Mucosa of descending colon (tissue), 3 donors: ENCODE data around the gene ZNF350. TPM values are rescaled to one million over a fixed set of nuclear protein-coding genes. Genes with fewer than 3 reads are reported as not detected.
"Not testable (repeated sequence)": the region's sequence is repeated elsewhere in the genome, so short reads cannot be mapped to it uniquely, and the experiment has no call there.

ENCODE experiments used
- ATAC-seq: fragments of 200-7000 bp; cut with Tn5 transposase; one replicate; pipeline ENCODE4 v1.9.1; 2020; ENCODE audit warnings: mild to moderate bottlenecking, moderate library complexity
- DNase-seq, 3 donors: peaks; one replicate each; pipeline ENCODE4 v3.0.0-alpha.2; 2020
- H3K36me3 ChIP-seq: fragments of 200-600 bp; one replicate; pipeline ENCODE4 v1.8.0; 2021; ENCODE audit warnings: low read depth, mild to moderate bottlenecking
- H3K4me1 ChIP-seq: fragments of 200-600 bp; one replicate; pipeline ENCODE4 v1.8.0; 2021; ENCODE audit warnings: low read depth, mild to moderate bottlenecking
- H3K4me3 ChIP-seq: fragments of 200-600 bp; one replicate; pipeline ENCODE4 v1.8.0; 2021; ENCODE audit warnings: mild to moderate bottlenecking
- H3K9me3 ChIP-seq: fragments of 200-600 bp; one replicate; pipeline ENCODE4 v1.8.0; 2021; ENCODE audit warnings: mild to moderate bottlenecking
- CTCF ChIP-seq: fragments of 200-600 bp; IDR thresholded peaks from one replicate; pipeline ENCODE4 v1.8.0; 2022; ENCODE audit warnings: antibody characterized with exemption, mild to moderate bottlenecking
- intact Hi-C, 2 donors: fragments of 100-400 bp; cut with DNase I in 1 of 2; cut with micrococcal nuclease in 1 of 2; formaldehyde crosslinking; loops; one replicate each; pipeline versions ENCODE4 v1.11.0 to v1.11.1; 2022; cut with DNase I, micrococcal nuclease
- total RNA-seq, 3 donors: library from RNA; stranded (reverse); fragmentation: NEBNext Ultra II Directional in 2 of 3; extraction: Animal tissue kit (Norgen Biotek cat#: 25700) in 2 of 3; gene quantifications; one replicate each; pipeline versions ENCODE4 v1.2.1 to v1.2.4, GENCODE V29; 2021 to 2023
- donor health status: DM: no; HTN: no; CAD: no; lungs with moderate emphysema.
- donor health status: DM: no; HTN: no; CAD: no.
- donor health status: DM: no; HTN: yes; CAD: no.

ZNF350 gene
- total RNA-seq, 3 donors from 2014 or later: 13.5 to 21.8 (median 21.1) TPM

DNA sequence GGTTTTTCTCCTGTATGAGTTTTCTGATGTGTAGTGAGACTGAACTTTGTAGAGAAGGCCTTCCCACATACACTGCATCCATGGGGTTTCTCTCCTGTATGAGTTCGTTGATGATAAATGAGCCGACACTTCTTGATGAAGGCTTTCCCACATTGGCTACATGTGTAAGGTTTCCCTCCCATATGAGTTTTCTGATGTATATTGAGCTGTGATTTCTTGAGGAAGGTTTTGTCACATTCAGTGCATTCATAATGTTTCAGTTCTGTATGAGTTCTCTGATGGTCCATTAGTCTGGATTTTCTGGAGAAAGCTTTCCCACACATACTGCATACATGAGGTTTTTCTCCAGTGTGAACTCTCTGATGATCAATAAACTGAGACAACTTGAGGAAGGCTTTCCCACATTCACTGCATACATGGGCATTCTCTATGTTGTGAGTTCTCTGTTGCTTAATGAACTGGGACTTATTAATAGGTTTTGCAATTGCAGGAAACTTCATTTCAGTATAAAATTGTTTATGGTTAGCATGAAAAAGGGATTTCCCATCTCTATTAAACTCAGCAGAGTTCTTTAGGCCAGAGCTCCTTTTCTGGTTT, 7.5 kb upstream of the ZNF350 start:
- DNase-seq: no peak
- intact Hi-C loops: no loop called here
- Histone ChIP-seq H3K4me3 (no peak overlapping the region), H3K4me1 (no peaks in the 10 kb centered on the region), H3K36me3 (peaks cover 19% of the 10 kb centered on the region), H3K9me3 (peaks cover 100% of the 10 kb centered on the region)
- ATAC-seq: no peak
- no peak for TF ChIP-seq CTCF

GRCh38 chr19:51993422-51993821, 6.8 kb upstream of the ZNF350 start:
- DNase-seq: no peak
- peaks cover 100% of the 10 kb centered on the region for H3K9me3 ChIP-seq
- no peak for ATAC-seq
- intact Hi-C loops: no loop called here
- H3K36me3 ChIP-seq: peaks cover 16% of the 10 kb centered on the region
- no peak for TF ChIP-seq CTCF
- no peaks in the 10 kb centered on the region for H3K4me1 ChIP-seq
- no peak overlapping the region for H3K4me3 ChIP-seq

DNA sequence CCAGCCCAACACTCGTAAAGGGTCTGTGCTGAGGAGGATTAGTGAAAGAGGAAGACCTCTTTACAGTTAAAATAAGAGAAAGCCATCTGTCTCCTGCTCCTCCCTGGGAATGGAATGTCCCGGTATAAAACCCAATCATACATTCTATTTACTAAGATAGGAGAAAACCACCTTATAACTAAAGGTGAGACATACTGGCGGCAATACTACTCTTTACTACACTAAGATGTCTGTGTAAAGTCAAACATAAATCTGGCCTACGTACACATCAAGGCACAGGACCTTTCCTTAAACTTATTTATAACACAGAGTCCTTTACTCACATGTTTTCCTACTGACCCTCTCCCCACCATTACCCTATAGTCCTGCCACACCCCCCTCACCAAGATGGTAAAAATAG, 3.3 kb downstream of the ZNF350 start:
- Histone ChIP-seq H3K4me3 (no peak overlapping the region), H3K36me3 (no peaks in the 10 kb centered on the region), H3K9me3 (peaks cover 88% of the 10 kb centered on the region), H3K4me1 (peaks cover 8% of the 10 kb centered on the region)
- no peak for DNase-seq
- intact Hi-C loops: no loop called here
- ATAC-seq: no peak
- no peak for TF ChIP-seq CTCF

GRCh38 chr19:51980926-51981325, 5.7 kb downstream of the ZNF350 start:
- H3K4me3 ChIP-seq, H3K4me1 ChIP-seq, ATAC-seq, DNase-seq, intact Hi-C loops, H3K36me3 ChIP-seq: not testable (repeated sequence)
- peaks cover 99% of the 10 kb centered on the region for H3K9me3 ChIP-seq

GRCh38 chr19:51980116-51980736, 6.4 kb downstream of the ZNF350 start:
- Histone ChIP-seq H3K36me3 (no peaks in the 10 kb centered on the region), H3K4me3 (no peak overlapping the region), H3K9me3 (peaks cover 100% of the 10 kb centered on the region), H3K4me1 (peaks cover under 1% of the 10 kb centered on the region)
- ATAC-seq: no peak
- no peak for DNase-seq
- intact Hi-C loops: no loop called here
- TF ChIP-seq CTCF: no peak

DNA sequence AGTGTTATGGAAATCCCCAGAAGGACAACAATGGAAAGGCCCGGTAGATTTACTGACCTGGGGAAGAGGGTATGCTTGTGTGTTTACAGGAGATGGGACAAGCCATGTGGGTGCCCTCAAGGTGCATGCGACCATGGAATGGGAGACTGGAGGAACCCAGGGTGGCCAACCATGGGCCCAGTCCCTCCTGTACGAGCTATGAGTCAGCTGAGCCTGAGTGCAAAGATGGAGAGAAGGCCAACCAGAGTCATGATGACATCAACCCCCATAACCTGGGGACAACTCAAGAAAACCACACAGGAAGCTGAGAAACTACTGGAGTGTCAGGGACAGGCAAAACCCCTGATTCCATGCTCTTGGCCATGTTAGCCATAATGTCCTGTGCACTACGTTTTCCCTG, 7.8 kb downstream of the ZNF350 start:
- Histone ChIP-seq H3K4me1 (no peaks in the 10 kb centered on the region), H3K36me3 (peaks cover 5% of the 10 kb centered on the region), H3K9me3 (peaks cover 100% of the 10 kb centered on the region), H3K4me3 (no peak overlapping the region)
- intact Hi-C loops: no loop called here
- DNase-seq: no peak
- TF ChIP-seq CTCF: no peak
- ATAC-seq: no peak
